Kidney glomerular epithelial cell (primary cell): ENCODE results near the gene ZNF865.
A peak's percentile ranks its signal among the peaks of the same experiment; 100 is the strongest.

ENCODE experiments used
- DNase-seq: peaks from one replicate; lab custom pipeline; 2025; lab: John Stamatoyannopoulos, UW

Gene ZNF865

GRCh38 chr19:55586976-55587668 lies 18.3 kb upstream of the ZNF865 start:
- peak; percentile 94 for DNase-seq

GRCh38 chr19:55588738-55589137 lies 16.7 kb upstream of the ZNF865 start:
- DNase-seq, result no peak

GRCh38 chr19:55590109-55590508 lies 15.3 kb upstream of the ZNF865 start:
- DNase-seq, result no peak

GRCh38 chr19:55590617-55591016 lies 14.8 kb upstream of the ZNF865 start:
- no peak for DNase-seq

- no peak for DNase-seq
Observed at GRCh38 chr19:55591555-55591954, 13.9 kb upstream of the ZNF865 start.

GRCh38 chr19:55592391-55593090 lies 12.9 kb upstream of the ZNF865 start:
- DNase-seq, result no peak

- DNase-seq, result no peak
Observed at GRCh38 chr19:55593096-55593772, 12.2 kb upstream of the ZNF865 start.

- DNase-seq, result no peak
Observed at GRCh38 chr19:55594996-55595545, 10.4 kb upstream of the ZNF865 start.

- no peak for DNase-seq
Observed at GRCh38 chr19:55596304-55596703, 9.1 kb upstream of the ZNF865 start.

- DNase-seq, result no peak
Observed at GRCh38 chr19:55597501-55597921, 7.9 kb upstream of the ZNF865 start.

- DNase-seq, result no peak
Observed at GRCh38 chr19:55598034-55598433, 7.4 kb upstream of the ZNF865 start.

- DNase-seq, result peak; percentile 93
Observed at GRCh38 chr19:55598719-55599467, 6.6 kb upstream of the ZNF865 start.

GRCh38 chr19:55599468-55599841 lies 6.0 kb upstream of the ZNF865 start, which contains the start of gene FIZ1:
TSS of gene FIZ1 (minus strand) at chr19:55599517. CDS start at chr19:55597865, 1,652 bp downstream.
- peak; percentile 94 for DNase-seq

- peak; percentile 94 for DNase-seq
Observed at GRCh38 chr19:55599842-55600661, 5.4 kb upstream of the ZNF865 start, which contains the start of gene ZNF524. TSS of gene ZNF524 (plus strand) at chr19:55600288. CDS start at chr19:55602113, 1,825 bp downstream.

- DNase-seq, result no peak
Observed at GRCh38 chr19:55600662-55601028, 4.8 kb upstream of the ZNF865 start.

GRCh38 chr19:55601084-55601483 lies 4.4 kb upstream of the ZNF865 start:
- no peak for DNase-seq

GRCh38 chr19:55602104-55603001 lies 3.1 kb upstream of the ZNF865 start:
- DNase-seq, result no peak

GRCh38 chr19:55603115-55603514 lies 2.3 kb upstream of the ZNF865 start:
- no peak for DNase-seq

GRCh38 chr19:55603581-55604292 lies 1.7 kb upstream of the ZNF865 start:
- no peak for DNase-seq
